Stimulated activated CD4-positive, alpha-beta T cell treated with anti-CD3 and anti-CD28 coated beads, TNF-alpha, amount 100 ng/mL, for 1 hour (primary cell): ENCODE data around the gene SNRPD1.
"Not testable (repeated sequence)": the region's sequence is repeated elsewhere in the genome, so short reads cannot be mapped to it uniquely, and the experiment has no call there.

Experiments
- DNase-seq, 3 donors: peaks; one replicate each; pipeline ENCODE4 v3.0.0-alpha.2; 2020; ENCODE audit warnings: low read depth in 3 of 3, low spot score in 1 of 3

SNRPD1 gene

GRCh38 chr18:21636769-21637168 lies 24.7 kb downstream of the SNRPD1 start:
- DNase-seq = no peak

- DNase-seq = no peak
Observed at GRCh38 chr18:21638822-21639221, 26.7 kb downstream of the SNRPD1 start.

- DNase-seq = not testable (repeated sequence)
Observed at GRCh38 chr18:21640375-21640774, 28.3 kb downstream of the SNRPD1 start.

- no peak for DNase-seq
Observed at GRCh38 chr18:21650311-21650710, 38.2 kb downstream of the SNRPD1 start.

GRCh38 chr18:21652073-21652472 lies 40.0 kb downstream of the SNRPD1 start:
- no peak for DNase-seq

- DNase-seq = no peak
Observed at GRCh38 chr18:21653361-21653760, 41.2 kb downstream of the SNRPD1 start.

- no peak for DNase-seq
Observed at GRCh38 chr18:21656402-21656801, 44.3 kb downstream of the SNRPD1 start.

- no peak for DNase-seq
Observed at GRCh38 chr18:21660078-21660477, 48.0 kb downstream of the SNRPD1 start.

GRCh38 chr18:21662581-21662980 lies 50.5 kb downstream of the SNRPD1 start:
- no peak for DNase-seq

GRCh38 chr18:21663578-21663977 lies 51.5 kb downstream of the SNRPD1 start:
- no peak for DNase-seq

GRCh38 chr18:21664069-21664468 lies 52.0 kb downstream of the SNRPD1 start:
- no peak for DNase-seq

GRCh38 chr18:21669736-21670285 lies 57.7 kb downstream of the SNRPD1 start:
- no peak for DNase-seq

GRCh38 chr18:21672521-21673267 lies 60.6 kb downstream of the SNRPD1 start:
- no peak for DNase-seq

- DNase-seq = not testable (repeated sequence)
Observed at GRCh38 chr18:21675354-21675753, 63.2 kb downstream of the SNRPD1 start.

GRCh38 chr18:21678859-21679258 lies 66.7 kb downstream of the SNRPD1 start:
- no peak for DNase-seq

GRCh38 chr18:21680161-21680560 lies 68.0 kb downstream of the SNRPD1 start:
- DNase-seq = no peak

GRCh38 chr18:21682371-21683051 lies 70.4 kb downstream of the SNRPD1 start:
- DNase-seq = no peak
